ENCODE data around the gene RPS6KA4. TPM values are rescaled to one million over a fixed set of nuclear protein-coding genes. Genes with fewer than 3 reads are reported as not detected.
A peak's percentile ranks its signal among the peaks of the same experiment; 100 is the strongest.

The RPS6KA4 gene
- total and polyA plus RNA-seq, 2 of the 13 experiments (the other 11 are each of a cell fraction or from before 2014, with no cell fraction given): 8.9 to 14.2 TPM

DNA sequence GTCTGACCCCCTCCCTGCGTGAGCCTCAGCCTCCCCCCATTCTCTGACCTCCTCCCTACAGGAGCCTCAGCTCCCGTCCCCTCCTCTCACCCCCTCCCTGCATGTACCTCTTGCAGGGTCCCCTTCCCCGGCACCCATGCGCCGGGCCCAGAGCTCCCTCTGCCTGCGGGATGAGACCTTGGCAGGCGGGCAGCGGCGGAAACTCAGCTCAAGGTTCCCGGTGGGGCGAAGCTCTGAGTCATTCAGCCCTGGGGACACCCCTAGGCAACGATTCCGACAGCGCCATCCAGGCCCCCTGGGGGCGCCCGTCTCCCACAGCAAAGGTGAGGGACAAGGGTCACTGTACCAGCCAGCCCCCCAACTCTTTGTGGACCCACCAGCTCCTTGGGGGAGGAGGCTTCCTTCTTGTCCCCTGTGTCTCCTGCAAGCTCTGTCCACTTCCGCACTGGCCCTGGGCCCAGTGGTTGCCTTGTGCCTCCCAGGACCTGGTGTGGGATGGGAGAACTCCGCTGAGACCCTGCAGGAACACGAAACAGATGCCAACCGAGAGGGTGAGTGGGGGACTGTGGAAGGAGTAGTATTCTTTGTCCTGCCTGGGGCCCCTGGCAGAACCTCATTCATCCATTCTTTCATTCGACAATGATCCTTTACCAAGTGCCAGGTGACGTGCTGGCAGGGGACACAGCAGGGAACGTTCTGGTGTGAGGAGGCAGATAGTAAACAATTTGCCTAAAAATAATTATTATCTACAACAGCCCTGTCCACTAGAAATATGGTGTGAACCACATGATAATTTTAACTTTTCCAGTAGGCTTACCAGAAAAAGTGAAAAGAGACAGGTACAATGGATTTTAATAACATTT lies 3.7 kb upstream of the RPS6KA4 start (continued):
- TF ChIP-seq ZMYM3 (CRISPR knock-in tag; IDR thresholded peaks at IDR 0.05): 0 out of 2 replicates have a peak, but pooled peaks have one; percentile 54
- peak; percentile 33 for TF ChIP-seq ZEB1 (IDR thresholded peaks at IDR 0.05; ENCODE audit: insufficient replicate concordance, low read depth)
- TF ChIP-seq DNMT1 (CRISPR knock-in tag; IDR thresholded peaks at IDR 0.05): no peak; the same call in 1 of the 2 replicates
- no peak for TF ChIP-seq RFX1 (IDR thresholded peaks at IDR 0.05)
- 0 out of 2 replicates have a peak, but pooled peaks have one; percentile 53 for TF ChIP-seq MIXL1 (CRISPR knock-in tag; IDR thresholded peaks at IDR 0.05)
- no peak for TF ChIP-seq ZNF746 (CRISPR knock-in tag; IDR thresholded peaks at IDR 0.05)
- TF ChIP-seq ZFYVE20 (CRISPR knock-in tag; IDR thresholded peaks at IDR 0.05; ENCODE audit: borderline replicate concordance, low read depth): no peak
- TF ChIP-seq, protein P1, sequence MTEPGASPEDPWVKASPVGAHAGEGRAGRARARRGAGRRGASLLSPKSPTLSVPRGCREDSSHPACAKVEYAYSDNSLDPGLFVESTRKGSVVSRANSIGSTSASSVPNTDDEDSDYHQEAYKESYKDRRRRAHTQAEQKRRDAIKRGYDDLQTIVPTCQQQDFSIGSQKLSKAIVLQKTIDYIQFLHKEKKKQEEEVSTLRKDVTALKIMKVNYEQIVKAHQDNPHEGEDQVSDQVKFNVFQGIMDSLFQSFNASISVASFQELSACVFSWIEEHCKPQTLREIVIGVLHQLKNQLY (CRISPR knock-in tag; IDR thresholded peaks at IDR 0.05): 0 out of 2 replicates have a peak, but pooled peaks have one; percentile 29
- TF ChIP-seq, protein P2, sequence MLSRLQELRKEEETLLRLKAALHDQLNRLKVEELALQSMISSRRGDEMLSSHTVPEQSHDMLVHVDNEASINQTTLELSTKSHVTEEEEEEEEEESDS (CRISPR knock-in tag; IDR thresholded peaks at IDR 0.05; ENCODE audit: borderline replicate concordance): no peak
- TF ChIP-seq, protein P3, sequence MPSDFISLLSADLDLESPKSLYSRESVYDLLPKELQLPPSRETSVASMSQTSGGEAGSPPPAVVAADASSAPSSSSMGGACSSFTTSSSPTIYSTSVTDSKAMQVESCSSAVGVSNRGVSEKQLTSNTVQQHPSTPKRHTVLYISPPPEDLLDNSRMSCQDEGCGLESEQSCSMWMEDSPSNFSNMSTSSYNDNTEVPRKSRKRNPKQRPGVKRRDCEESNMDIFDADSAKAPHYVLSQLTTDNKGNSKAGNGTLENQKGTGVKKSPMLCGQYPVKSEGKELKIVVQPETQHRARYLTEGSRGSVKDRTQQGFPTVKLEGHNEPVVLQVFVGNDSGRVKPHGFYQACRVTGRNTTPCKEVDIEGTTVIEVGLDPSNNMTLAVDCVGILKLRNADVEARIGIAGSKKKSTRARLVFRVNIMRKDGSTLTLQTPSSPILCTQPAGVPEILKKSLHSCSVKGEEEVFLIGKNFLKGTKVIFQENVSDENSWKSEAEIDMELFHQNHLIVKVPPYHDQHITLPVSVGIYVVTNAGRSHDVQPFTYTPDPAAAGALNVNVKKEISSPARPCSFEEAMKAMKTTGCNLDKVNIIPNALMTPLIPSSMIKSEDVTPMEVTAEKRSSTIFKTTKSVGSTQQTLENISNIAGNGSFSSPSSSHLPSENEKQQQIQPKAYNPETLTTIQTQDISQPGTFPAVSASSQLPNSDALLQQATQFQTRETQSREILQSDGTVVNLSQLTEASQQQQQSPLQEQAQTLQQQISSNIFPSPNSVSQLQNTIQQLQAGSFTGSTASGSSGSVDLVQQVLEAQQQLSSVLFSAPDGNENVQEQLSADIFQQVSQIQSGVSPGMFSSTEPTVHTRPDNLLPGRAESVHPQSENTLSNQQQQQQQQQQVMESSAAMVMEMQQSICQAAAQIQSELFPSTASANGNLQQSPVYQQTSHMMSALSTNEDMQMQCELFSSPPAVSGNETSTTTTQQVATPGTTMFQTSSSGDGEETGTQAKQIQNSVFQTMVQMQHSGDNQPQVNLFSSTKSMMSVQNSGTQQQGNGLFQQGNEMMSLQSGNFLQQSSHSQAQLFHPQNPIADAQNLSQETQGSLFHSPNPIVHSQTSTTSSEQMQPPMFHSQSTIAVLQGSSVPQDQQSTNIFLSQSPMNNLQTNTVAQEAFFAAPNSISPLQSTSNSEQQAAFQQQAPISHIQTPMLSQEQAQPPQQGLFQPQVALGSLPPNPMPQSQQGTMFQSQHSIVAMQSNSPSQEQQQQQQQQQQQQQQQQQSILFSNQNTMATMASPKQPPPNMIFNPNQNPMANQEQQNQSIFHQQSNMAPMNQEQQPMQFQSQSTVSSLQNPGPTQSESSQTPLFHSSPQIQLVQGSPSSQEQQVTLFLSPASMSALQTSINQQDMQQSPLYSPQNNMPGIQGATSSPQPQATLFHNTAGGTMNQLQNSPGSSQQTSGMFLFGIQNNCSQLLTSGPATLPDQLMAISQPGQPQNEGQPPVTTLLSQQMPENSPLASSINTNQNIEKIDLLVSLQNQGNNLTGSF (CRISPR knock-in tag; IDR thresholded peaks at IDR 0.05): no peak
- TF ChIP-seq ZNF772 (CRISPR knock-in tag; IDR thresholded peaks at IDR 0.05): peak; percentile 81
- 0 out of 2 replicates have a peak, but pooled peaks have one; percentile 52 for TF ChIP-seq CC2D1A (CRISPR knock-in tag; IDR thresholded peaks at IDR 0.05)
- 0 out of 2 replicates have a peak, but pooled peaks have one; percentile 24 for TF ChIP-seq RNF2 (conservative IDR thresholded peaks at IDR 0.05; ENCODE audit: low read depth)
- peak; percentile 52; the same call in 1 of the 2 replicates for TF ChIP-seq ZNF605 (CRISPR knock-in tag; IDR thresholded peaks at IDR 0.05)
- TF ChIP-seq HDAC6 (IDR thresholded peaks at IDR 0.05; ENCODE audit: low read depth, low read length): no peak
- TF ChIP-seq SMARCC2 (IDR thresholded peaks at IDR 0.05): no peak
- no peak for TF ChIP-seq SOX6 (IDR thresholded peaks at IDR 0.05)
- 0 out of 2 replicates have a peak, but pooled peaks have one; percentile 27 for TF ChIP-seq SOX6 (CRISPR knock-in tag; IDR thresholded peaks at IDR 0.05)
- peak; percentile 64; the same call in 1 of the 2 replicates for TF ChIP-seq JUND (CRISPR knock-in tag; IDR thresholded peaks at IDR 0.05)
